Measurements from ENCODE around the gene PRR27.
A peak's percentile ranks its signal among the peaks of the same experiment; 100 is the strongest.

Gene PRR27

DNA sequence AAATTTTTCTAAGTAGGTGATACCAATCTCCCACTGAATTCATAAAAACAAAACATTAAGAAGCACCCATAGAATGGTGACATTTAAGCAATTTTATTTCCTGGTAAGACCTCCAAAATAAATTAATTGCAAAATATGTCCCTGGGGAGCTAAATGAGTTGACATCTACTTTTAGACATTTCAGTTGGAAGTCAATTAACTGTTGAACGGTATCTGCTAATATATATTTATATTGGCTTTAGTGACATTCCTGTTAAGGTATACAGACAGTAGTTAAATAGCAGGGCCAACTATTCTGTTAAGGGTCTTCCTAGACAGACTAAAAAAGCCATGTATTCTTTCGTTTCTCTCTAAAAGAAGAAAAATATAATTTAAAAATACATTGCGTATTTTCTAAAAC lies at the start of gene PRR27:
PRR27 (plus strand) TSS at position 301 of the 400 bp plus-strand sequence. CDS start 139 bp downstream, outside the sequence.
- DNase-seq = no peak

DNA sequence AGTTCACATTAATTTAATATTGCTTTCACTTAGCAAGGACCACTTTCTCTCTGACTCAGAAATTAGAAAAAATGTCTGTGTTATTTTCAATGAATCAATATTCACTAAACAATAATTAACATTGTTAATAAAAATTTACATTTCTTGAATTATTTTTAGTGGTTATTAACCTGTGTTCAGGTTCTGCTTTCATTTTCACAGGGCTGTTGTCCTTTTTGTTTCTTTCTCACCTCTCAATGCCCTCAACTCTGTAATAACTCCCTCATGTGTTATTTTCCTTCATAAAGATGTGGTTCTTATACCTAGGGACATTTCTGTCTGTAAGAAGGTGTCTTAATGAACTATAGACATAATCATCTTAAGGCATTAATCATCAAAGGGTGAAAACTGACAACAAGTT lies 43.1 kb upstream of the PRR27 start:
- DNase-seq = no peak

DNA sequence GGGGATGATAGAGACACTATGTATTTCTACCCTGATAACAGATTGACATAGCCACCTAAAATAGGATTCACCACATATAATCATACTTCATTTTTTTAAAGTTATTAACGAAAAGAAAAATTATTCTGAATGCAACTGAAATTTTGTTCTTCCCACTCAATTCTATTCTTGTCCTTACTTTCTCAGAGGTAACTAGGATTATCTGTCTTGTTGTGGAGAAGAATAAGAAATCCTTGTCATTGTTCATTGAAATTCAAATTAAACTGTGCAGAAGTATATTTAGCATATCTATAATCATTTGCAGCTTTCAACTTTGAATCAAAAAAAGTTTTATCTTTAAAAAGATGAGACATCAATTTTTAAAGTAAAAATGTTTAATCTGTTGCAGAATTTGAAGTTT lies 40.4 kb upstream of the PRR27 start:
- no peak for DNase-seq

DNA sequence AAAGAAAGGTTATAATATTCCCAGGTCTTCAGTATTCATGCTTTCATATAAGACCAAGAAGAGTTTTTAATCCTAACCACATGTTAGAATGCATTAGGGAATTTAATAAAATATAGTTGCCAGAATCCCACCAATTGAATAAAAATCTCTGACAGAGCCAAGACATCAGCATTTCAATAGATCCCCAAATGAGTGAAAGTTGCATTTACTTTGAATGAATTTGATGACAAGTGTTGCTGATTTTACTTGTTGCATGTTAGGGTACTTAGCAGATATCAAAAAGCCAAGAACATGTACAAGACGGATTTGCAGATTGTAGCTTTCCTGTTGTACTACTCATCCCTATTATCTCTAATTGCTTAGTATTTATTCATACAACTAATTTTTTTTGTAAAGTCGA lies 39.9 kb upstream of the PRR27 start:
- DNase-seq = no peak

DNA sequence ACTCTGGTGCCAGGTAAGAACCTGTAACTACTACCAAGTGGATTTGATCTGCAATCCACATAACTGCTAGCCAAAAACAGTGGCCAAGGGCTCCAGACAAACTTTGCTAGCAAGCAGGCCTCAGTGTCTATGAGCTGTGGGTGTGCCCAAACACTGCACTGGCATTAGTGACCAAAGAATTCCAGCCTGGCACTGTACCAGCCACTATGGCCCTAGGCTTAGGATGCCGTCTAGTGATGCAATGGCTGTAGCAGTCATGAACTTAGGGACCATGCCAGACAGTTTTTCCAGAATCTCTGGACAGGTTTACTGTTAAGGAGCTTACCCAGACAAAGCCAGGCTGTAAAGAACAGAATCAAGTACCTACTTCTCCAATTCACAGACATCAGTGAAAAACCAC lies 33.7 kb upstream of the PRR27 start:
- DNase-seq = no peak

DNA sequence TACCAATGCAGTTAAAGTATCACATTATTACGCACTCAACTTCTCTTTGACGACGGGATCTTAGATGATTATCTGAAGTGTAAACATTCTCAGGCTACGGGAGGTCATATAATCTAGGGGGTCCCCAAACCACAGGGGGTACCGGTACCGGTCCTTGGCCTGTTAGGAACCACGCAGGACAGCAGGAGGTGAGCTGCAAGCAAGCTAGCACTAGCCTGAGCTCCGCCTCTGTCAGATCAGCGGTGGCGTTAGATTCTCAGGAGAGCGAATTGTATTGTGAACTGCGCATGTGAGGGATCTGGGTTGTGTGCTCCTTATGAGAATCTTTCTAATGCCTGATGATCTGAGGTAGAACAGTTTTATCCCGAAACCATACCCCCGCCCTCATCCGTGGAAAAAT lies 20.6 kb upstream of the PRR27 start:
- DNase-seq = no peak

DNA sequence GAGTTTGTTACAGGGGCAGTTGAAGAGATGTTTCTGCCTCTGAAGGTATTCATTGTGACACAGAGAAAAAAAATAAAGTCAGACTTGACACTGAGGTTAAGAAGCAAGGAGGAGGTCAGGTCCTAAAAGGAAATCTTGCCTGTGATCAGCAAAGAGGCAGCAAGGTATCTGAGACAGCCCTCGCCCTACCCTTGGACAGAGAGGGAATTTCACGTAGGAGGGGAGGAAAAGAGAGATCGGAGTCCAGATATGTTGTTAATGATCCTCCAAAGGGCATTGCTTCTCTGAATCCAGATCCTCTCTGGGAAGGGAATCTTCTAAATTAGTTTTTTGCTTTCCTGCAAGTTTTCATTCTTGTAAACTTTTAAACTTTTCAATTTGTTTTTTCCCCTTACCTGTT lies 15.3 kb upstream of the PRR27 start:
- no peak for DNase-seq

DNA sequence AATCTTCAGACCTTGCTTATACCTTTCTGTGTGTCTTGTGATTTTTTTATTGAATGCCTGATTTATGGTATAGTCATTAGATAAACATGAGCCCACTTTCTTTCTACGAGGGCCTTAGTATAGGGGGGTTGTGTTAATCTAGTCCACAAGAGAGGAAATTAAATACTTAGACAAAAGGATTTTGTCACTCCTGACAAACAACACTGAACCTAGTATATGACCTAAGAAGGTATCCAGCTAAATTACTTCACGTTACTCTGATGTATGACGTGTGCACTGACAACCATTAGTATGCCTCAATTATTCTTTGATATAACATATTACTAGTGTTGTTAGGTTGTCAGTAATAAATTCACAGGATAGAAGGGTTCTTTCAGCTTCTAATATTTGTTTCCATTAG lies 2.8 kb upstream of the PRR27 start:
- DNase-seq = no peak

DNA sequence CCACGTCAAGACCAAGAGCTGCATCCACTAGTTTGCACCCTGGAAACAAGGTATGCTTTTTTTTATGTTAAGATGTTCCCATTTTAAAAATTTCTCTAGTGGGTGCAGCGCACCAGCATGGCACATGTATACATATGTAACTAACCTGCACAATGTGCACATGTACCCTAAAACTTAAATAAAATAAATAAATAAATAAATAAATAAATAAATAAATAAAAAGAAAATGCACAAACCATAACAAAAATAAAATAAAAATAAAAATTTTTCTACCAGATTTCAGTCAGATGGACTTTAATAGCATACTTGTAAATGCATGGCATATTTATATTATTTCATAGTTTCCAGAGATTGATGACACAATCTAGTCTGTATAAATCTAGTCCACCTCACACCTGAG lies 1.9 kb upstream of the PRR27 start:
- DNase-seq = no peak

DNA sequence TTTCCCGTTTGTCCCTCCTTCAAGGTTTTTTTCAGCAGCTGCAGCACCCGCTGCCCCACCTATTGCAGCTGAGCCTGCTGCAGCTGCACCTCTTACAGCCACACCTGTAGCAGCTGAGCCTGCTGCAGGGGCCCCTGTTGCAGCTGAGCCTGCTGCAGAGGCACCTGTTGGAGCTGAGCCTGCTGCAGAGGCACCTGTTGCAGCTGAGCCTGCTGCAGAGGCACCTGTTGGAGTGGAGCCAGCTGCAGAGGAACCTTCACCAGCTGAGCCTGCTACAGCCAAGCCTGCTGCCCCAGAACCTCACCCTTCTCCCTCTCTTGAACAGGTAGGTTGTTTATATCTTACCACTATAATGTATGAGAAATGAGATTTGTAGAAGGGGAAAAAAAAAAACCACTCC lies 4.5 kb downstream of the PRR27 start:
- no peak for DNase-seq

DNA sequence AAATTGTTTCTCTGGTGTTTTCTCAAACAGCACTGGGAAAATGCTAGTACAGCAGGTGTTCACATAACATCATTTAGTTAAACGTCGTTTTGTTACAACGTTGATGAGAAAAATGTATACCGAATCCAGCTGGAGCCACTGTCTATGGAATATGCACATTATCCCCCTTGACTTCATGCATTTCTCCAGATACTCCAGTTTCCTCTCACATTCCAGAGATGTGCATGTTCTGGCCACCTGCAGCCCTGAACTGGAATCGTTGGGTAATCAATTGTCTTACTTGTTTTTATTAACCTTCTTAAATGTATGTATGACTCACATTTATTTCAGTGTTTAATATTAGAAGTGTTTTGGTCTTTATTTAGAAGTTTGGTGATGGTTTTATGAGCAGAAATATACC lies 23.1 kb downstream of the PRR27 start:
- DNase-seq = no peak

DNA sequence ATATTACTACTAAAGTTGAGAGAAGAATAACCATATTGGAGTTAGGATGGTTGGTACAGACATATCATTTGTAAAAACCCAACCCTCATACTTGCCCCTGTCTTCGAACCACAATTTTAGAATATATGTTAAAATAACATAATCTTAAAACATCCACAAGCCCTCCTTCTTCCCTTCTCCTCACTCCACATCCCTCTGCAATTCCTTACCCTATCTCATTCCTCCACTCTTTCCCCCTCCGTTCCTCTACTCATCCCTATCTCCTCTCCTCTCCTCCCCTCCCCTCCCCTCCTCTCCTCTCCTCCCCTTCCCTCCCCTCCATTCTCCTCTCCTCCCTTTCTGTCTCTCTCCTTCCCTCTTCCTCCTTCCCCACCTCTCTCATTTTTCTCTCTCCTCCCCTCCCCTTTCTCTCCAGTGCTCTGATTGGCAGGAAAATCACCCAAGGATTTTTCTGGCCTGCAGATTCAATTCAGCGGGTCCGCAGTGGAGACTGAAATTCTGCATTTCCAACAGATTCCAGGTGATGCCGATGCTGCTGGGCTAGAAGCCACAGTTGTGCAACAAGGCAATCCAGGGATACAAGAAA lies 24.1 kb downstream of the PRR27 start:
- DNase-seq = no peak

DNA sequence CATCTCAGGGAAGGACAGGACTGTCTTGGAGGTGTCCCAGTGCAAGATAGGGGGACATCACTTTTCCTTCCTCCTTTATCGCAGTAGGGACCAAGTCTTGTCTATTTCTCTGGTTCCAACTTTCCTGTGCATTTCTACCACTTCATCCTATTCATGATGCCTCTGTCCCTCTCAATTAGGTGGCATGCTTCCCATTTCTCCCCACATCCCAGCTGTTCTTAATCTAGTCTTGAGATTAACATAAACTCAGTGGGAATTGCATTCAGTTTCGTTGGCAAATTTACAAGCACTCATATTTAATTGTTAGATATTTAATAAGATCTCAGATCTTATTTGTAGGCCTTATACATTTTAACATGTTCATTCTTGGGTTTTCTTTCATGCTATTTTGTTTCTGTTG lies 25.8 kb downstream of the PRR27 start:
- no peak for DNase-seq

DNA sequence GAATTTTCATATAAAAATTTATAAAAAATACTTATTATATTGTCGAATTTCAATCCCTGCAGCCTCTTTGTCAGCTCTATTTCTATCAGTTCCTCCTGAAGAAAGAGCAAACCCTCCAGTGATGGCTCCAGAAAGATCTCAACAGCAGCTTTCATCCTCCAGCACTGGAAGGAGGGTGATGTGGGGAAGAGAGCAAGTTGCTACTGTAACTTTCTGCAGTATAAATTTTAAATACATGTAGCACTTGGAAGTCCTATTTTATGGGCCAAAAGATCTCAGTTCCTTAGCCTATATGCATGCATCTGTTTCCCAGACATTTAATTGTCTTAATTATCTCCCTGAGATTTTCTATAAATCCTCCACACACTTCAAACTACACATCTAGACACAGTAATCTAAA lies 27.8 kb downstream of the PRR27 start:
- DNase-seq = no peak

DNA sequence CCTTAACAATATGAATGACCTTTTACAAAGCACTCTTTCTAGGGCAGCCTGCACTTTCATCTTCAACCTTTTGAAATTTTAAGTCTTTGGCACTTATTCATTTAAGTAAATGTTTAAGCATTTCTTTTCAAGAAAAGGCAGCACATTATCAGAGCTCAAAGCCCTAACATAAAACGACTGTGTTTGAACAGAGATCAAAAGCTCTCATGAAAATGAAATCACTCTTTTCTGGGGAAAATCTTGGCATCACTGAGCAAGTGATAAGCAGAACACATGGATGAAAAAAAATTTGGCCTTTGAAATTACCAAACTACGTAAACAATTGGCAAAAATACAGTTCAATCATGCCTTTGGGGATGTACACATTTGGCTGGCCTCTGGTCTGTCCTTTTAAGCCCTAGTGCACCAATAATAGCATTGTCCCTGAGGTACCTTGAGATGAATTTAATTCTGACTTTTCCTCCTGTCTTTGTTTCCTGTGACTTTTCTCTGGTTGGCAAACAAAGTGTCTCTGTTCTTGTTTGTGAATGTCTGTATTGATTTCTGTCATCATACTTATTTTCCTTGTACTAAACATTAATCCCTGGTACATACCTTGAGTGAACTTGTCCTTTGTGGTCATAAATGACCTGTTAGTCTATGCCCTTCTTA lies 28.6 kb downstream of the PRR27 start:
- no peak for DNase-seq

DNA sequence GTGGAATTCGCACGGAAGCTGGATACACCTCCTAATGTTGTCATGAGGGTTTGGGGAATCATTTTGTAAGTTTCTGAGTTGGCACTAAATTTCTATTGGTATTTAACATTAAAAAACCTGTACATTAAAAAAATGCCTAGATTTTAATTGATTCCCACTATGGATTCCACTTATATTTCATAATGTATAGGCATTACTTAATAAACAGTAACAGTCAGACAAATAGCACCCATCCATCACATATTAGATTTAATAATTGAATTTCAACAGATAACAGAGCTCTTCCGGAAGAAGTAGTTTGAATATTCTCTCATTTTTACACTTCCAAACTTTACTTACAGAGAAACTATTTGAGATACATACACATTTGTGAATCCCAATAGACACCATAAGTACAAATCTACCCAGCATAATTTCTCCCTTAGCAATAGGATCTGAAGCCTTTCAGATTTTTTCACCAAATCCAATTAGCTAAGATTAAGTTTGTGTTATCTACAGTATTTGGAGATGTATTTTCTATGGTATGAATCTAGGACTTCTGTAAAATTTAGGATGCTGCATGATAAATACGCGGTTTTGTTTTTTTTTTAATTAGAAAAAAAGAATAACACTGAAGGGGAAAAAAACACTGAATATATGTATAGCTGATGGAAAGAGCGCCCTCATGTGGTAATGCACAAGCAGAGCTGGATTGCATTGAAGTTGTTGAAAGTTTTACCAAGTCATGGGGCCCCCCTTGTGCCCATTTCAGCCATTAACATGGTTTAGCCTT lies 29.3 kb downstream of the PRR27 start:
- peak; percentile 60 for DNase-seq

DNA sequence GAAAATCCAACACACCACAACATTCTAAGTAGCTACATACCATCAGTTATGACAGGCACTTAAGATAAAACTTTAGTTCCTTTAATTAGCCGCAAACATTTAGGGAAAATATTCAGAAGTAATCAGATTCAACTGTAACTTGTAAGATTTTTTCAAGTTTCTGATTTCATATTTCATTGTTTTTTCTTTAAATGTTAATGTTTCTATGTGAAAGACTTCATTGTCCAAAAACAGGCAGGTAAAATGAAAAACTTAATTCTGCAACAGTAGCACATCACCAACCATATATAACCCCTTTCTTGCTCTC lies 29.9 kb downstream of the PRR27 start:
- no peak for DNase-seq

DNA sequence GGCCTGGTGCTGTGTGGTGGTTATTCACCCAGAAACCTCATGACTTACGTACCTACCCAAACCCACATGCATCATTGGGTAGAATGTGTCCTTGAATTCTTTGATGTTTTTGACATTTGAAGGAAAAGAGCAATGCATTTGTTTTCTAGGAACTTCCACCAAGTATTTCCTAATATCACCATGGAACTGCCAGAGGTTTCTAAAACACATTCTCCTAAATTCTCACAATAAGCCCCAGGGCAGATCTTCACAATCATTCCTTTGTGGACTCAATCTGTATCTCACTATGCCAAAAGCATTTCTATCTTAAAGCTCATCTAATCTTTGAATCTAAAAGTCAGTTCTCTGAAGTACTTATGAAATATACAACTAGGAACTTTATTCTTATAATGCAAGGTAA lies 33.2 kb downstream of the PRR27 start:
- DNase-seq = no peak

DNA sequence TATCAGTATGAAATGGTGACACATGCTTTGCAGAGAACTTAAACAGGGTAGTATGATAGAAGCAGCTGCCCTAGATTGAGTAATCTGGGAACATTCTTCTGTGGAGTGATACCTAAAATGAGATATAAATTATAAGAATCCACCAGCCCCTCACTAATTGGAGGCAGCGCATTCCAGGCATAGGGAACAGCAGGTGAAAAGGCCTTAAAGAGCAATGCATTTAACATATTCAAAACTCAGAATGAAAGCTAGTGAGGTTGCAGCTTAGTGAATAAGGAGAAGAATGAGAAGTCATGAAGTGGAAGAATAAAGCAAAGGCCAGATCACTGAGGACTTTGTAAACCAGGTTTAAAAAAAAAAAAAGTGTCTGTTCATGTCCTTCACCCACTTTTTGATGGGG lies 36.5 kb downstream of the PRR27 start:
- no peak for DNase-seq

DNA sequence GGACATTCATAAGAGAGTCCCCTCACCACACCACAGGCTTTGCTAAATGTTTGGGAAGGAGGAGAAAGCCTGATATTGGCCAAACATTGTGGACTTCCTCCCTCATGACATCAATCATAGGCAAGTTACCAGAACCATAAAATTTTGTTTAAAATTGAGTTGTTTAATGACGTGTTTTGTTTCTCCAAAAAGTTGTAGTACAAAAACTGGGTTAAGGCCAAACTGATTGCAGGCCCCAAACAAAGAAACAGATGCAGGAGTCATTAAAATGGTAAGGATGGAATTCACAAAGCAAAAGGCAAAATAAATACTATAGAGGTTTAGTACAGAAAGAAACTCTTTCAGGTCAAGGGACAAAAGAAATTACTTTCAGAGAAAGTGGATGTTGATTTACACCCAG lies 37.6 kb downstream of the PRR27 start:
- DNase-seq = no peak

DNA sequence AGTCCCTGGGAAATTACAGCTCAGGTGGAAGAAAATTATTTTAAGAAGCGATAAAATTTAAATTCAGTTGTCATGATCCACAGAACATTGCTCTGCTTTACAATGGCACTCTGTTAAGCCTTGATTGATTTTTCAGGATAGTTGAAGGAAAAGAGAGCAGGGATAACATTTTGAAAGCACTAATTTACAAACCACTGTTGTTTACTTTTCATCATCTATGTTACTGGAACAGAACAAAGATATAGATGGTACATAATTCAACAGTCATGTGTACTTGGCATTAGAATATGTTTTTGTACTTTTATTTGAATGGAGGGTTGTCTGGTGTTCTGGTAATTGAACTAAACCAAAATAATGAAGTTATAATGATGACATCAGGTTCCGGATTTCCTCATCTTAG lies 38.9 kb downstream of the PRR27 start:
- DNase-seq = no peak

DNA sequence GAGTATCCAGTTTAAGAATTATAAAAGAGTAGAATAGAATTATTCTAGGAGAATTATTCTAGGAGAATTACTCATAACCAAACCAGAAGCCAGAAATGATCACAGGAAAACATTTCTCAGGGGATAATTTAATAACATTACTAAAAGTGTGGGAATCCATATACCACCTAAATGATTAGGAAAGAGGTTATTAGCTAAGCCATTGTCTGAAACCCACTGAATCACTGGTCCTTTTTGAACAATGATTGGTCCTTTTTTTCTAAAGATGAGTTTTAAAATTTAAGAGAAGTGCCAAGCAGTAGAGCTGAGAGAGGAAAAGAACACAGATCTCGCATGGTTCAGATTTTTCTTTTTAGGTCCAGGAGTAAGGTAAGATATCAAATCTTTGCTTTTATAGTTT lies 41.4 kb downstream of the PRR27 start, which contains the start of gene ODAM:
ODAM (plus strand) TSS at position 301 of the 400 bp plus-strand sequence. CDS start 819 bp downstream, outside the sequence.
- no peak for DNase-seq

DNA sequence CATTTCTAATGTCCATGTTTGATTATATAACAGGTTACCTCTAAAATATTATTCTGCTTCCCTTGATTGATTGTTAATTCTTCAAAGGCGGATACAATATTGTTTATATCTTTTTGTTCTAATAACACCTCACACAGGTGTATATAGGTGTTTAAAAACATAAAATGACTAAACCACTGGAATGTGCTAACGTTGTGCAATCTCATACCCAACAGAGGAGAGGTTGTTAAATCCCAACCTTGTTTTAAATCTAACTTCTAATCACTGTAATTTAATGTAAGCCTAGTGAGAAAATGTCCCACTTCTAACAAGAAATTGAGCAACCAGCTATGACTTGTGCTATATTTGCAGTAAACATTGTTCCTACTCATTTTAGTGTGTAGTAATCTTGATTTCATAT lies 42.8 kb downstream of the PRR27 start:
- DNase-seq = no peak

DNA sequence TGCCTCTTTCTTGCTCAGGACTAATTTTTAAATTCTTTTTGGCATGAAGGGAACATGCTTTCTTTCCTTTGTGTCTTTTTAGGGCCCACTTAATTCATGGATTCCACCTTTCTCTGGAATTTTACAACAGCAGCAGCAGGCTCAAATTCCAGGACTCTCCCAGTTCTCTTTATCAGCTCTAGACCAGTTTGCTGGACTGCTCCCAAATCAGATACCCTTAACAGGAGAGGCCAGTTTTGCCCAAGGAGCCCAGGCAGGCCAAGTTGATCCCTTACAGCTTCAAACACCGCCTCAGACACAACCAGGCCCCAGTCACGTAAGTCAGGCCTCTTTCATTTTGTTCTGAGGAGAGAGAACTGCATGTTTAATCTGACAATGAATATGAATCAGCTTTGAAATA lies 43.8 kb downstream of the PRR27 start:
- no peak for DNase-seq

DNA sequence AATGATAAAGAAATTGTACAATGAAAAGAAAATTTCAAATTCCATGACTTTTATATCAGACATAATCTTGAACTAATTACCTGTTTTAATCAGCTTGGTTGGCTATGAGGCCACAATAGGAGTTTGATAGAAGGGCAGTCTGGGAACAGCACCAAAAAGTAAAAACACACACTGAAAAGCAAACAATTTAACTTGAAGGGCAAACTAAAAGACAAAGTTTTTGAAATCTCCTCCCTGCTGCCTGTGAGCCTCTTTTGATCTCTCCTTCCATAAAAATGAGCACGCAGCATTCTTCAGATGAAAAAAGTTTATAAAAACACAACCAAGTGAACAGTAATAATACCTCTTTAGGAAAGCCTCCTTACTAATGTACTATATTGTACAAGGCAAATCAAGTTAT lies 49.6 kb downstream of the PRR27 start:
- DNase-seq = no peak
